IMR-90 (cell line): Measurements from ENCODE around the gene DPEP1.

ENCODE experiments used
- CTCF ChIP-seq: conservative IDR thresholded peaks from 2 replicates; pipeline ENCODE4 v1.5.1; 2012; ENCODE audit warnings: mild to moderate bottlenecking, low read depth, low read length, improper control_type of control experiment
- POLR2A ChIP-seq: IDR thresholded peaks from 2 replicates; pipeline ENCODE4 v1.6.1; 2012; ENCODE audit warnings: mild to moderate bottlenecking, low read depth, low read length

- no peak for TF ChIP-seq POLR2A
- no peak for TF ChIP-seq CTCF
These were observed 565 bp downstream of the DPEP1 start for GRCh38 chr16:89613954-89614459.
